H1 (cell line): ENCODE measurements around the gene AGRN. TPM values are rescaled to one million over a fixed set of nuclear protein-coding genes. Genes with fewer than 3 reads are reported as not detected.

Source experiments
- CTCF ChIA-PET: fragments of 300-600 bp; sonication (Branson Sonifier 250); formaldehyde crosslinking; loops from one replicate; lab custom pipeline; 2021; ENCODE audit not compliant: partially characterized antibody; lab: Charles Lee
- POLR2A ChIA-PET: fragments of 300-600 bp; sonication (Branson Sonifier 250); formaldehyde crosslinking; loops from one replicate; lab custom pipeline; 2021; ENCODE audit warnings: inconsistent platforms; ENCODE audit not compliant: partially characterized antibody; lab: Charles Lee
- DNase-seq, 2 experiments: peaks; one replicate each; pipeline versions ENCODE4 v3.0.0 to v3.0.0-alpha.2; 2010 to 2022; ENCODE audit warnings: low spot score in 2 of 2, low read depth in 1 of 2, mixed read lengths in 1 of 2
- FAIRE-seq: peaks from 2 replicates; lab custom pipeline; 2011; peaks lifted over from hg19 to GRCh38; lab: Jason Lieb, UNC
- H2AFZ ChIP-seq: 2 replicates; pipeline ENCODE4 v1.8.1; 2012; ENCODE audit warnings: low read length, inconsistent platforms
- H2AK5ac ChIP-seq: 2 replicates; pipeline ENCODE4 v1.6.1; 2013; ENCODE audit warnings: low read depth, low read length
- H2BK120ac ChIP-seq: replicated peaks from 2 replicates; pipeline ENCODE3; 2013; ENCODE audit warnings: low read depth, low read length, inconsistent platforms
- H2BK12ac ChIP-seq: 2 replicates; pipeline ENCODE4 v1.6.1; 2013; ENCODE audit warnings: low read depth, low read length
- H2BK15ac ChIP-seq: 2 replicates; pipeline ENCODE4 v1.6.1; 2013; ENCODE audit warnings: low read length
- H2BK20ac ChIP-seq: 2 replicates; pipeline ENCODE4 v1.6.1; 2013; ENCODE audit warnings: low read length
- H2BK5ac ChIP-seq: 2 replicates; pipeline ENCODE4 v1.6.1; 2013; ENCODE audit warnings: low read depth, low read length
- H3K14ac ChIP-seq: 2 replicates; pipeline ENCODE4 v1.6.1; 2013; ENCODE audit warnings: inconsistent platforms; ENCODE audit not compliant: insufficient read length
- H3K18ac ChIP-seq: 2 replicates; pipeline ENCODE4 v1.6.1; 2013; ENCODE audit warnings: low read length; ENCODE audit errors: extremely low read depth
- H3K23ac ChIP-seq: 2 replicates; pipeline ENCODE4 v1.6.1; 2013; ENCODE audit warnings: inconsistent platforms; ENCODE audit not compliant: insufficient read length
- H3K23me2 ChIP-seq: 2 replicates; pipeline ENCODE4 v1.6.1; 2013; ENCODE audit warnings: low read depth, low read length
- H3K27ac ChIP-seq: 2 replicates; pipeline ENCODE4 v1.6.1; 2011; ENCODE audit warnings: low read depth, low read length, inconsistent platforms
- H3K27me3 ChIP-seq, 4 experiments: replicated peaks in 1 of 4; 1 replicate in 1 of 4; 2 replicates in 3 of 4; pipeline versions ENCODE4 v1.6.1 to v1.8.1; 2011 to 2013; ENCODE audit warnings: low read length in 3 of 4, mild to moderate bottlenecking in 3 of 4, inconsistent platforms in 2 of 4, mixed read lengths in 2 of 4, moderate library complexity in 1 of 4; ENCODE audit not compliant: control insufficient read depth in 3 of 4, insufficient read depth in 3 of 4; ENCODE audit errors: extremely low read depth in 1 of 4
- H3K36me3 ChIP-seq, 4 experiments: 2 replicates each; pipeline versions ENCODE4 v1.6.1 to v1.8.1; 2011 to 2013; ENCODE audit warnings: mild to moderate bottlenecking in 4 of 4, low read length in 3 of 4, moderate library complexity in 2 of 4, control low read depth in 1 of 4, inconsistent platforms in 1 of 4; ENCODE audit not compliant: insufficient read depth in 4 of 4, control insufficient read depth in 2 of 4
- H3K4ac ChIP-seq: replicated peaks from 2 replicates; pipeline ENCODE3; 2013; ENCODE audit warnings: low read length, low read depth, mixed read lengths, inconsistent platforms; ENCODE audit not compliant: insufficient read length
- H3K4me1 ChIP-seq, 4 experiments: replicated peaks in 1 of 4; 1 replicate in 1 of 4; 2 replicates in 3 of 4; pipeline versions ENCODE4 v1.6.1 to v1.8.1; 2011 to 2013; ENCODE audit warnings: low read length in 3 of 4, inconsistent platforms in 2 of 4, mixed read lengths in 1 of 4; ENCODE audit not compliant: insufficient read depth in 4 of 4, control insufficient read depth in 3 of 4
- H3K4me2 ChIP-seq, 2 experiments: 2 replicates each; pipeline versions ENCODE4 v1.6.1 to v1.8.1; 2011 to 2013; ENCODE audit warnings: low read depth in 2 of 2, low read length in 2 of 2, control low read depth in 1 of 2, inconsistent platforms in 1 of 2, mild to moderate bottlenecking in 1 of 2; ENCODE audit not compliant: insufficient read depth in 1 of 2
- H3K4me3 ChIP-seq, 4 experiments: fragments of 200-600, 300-600 bp in 1 of 4; sonication (generic), shearing (Covaris generic), sonication (Bioruptor Twin) in 1 of 4; 2 replicates each; pipeline versions ENCODE4 v1.5.1 to v1.8.1; 2011 to 2016; ENCODE audit warnings: low read length in 4 of 4, low read depth in 3 of 4, control low read depth in 2 of 4, inconsistent platforms in 2 of 4, mild to moderate bottlenecking in 2 of 4, mixed read lengths in 1 of 4, moderate library complexity in 1 of 4; ENCODE audit not compliant: insufficient read depth in 2 of 4; ENCODE audit errors: extremely low read depth in 1 of 4
- H3K56ac ChIP-seq: replicated peaks from 2 replicates; pipeline ENCODE3; 2013; ENCODE audit warnings: low read depth, mild to moderate bottlenecking, mixed read lengths, low read length, inconsistent platforms; ENCODE audit not compliant: insufficient read length
- H3K79me1 ChIP-seq: 2 replicates; pipeline ENCODE4 v1.6.1; 2013; ENCODE audit warnings: low read depth, low read length, control low read depth
- H3K79me2 ChIP-seq, 2 experiments: 2 replicates each; pipeline versions ENCODE4 v1.6.1 to v1.8.1; 2012 to 2013; ENCODE audit warnings: low read length in 2 of 2, mild to moderate bottlenecking in 2 of 2, inconsistent platforms in 1 of 2; ENCODE audit not compliant: insufficient read depth in 2 of 2, control insufficient read depth in 1 of 2
- H3K9ac ChIP-seq, 4 experiments: replicated peaks in 1 of 4; 1 replicate in 1 of 4; 2 replicates in 3 of 4; pipeline versions ENCODE4 v1.6.1 to v1.8.1; 2011 to 2013; ENCODE audit warnings: low read depth in 3 of 4, low read length in 3 of 4, control low read depth in 2 of 4, mild to moderate bottlenecking in 2 of 4, moderate library complexity in 2 of 4, inconsistent platforms in 1 of 4; ENCODE audit errors: extremely low read depth in 1 of 4
- H3K9me3 ChIP-seq, 2 experiments: 2 replicates each; pipeline versions ENCODE4 v1.6.1 to v1.8.1; 2012 to 2013; ENCODE audit warnings: mild to moderate bottlenecking in 2 of 2, moderate library complexity in 2 of 2, control low read depth in 1 of 2, inconsistent platforms in 1 of 2, low read depth in 1 of 2, low read length in 1 of 2, mixed read lengths in 1 of 2; ENCODE audit not compliant: insufficient read depth in 2 of 2
- H4K20me1 ChIP-seq, 2 experiments: replicated peaks in 1 of 2; 2 replicates each; pipeline versions ENCODE3 to v1.8.1; 2011 to 2013; ENCODE audit warnings: inconsistent platforms in 2 of 2, low read length in 2 of 2, mild to moderate bottlenecking in 1 of 2; ENCODE audit not compliant: insufficient read depth in 2 of 2, control insufficient read depth in 1 of 2
- H4K5ac ChIP-seq: 2 replicates; pipeline ENCODE4 v1.6.1; 2013; ENCODE audit warnings: low read length, low read depth, mixed read lengths, inconsistent platforms; ENCODE audit not compliant: insufficient read length
- H4K8ac ChIP-seq: 2 replicates; pipeline ENCODE4 v1.8.0; 2013; ENCODE audit warnings: mild to moderate bottlenecking, moderate library complexity, low read length, inconsistent platforms; ENCODE audit not compliant: insufficient read depth; ENCODE audit errors: extremely low read depth
- H4K91ac ChIP-seq: replicated peaks from 2 replicates; pipeline ENCODE3; 2013; ENCODE audit warnings: low read length, mixed read lengths, inconsistent platforms; ENCODE audit not compliant: insufficient read length
- HDAC6 ChIP-seq: IDR thresholded peaks from one replicate; pipeline ENCODE4 v1.7.1; 2012; ENCODE audit warnings: low read depth, mild to moderate bottlenecking, inconsistent platforms, low read length, moderate library complexity
- JUND ChIP-seq: IDR thresholded peaks from 2 replicates; pipeline ENCODE4 v1.6.1; 2011; ENCODE audit warnings: mild to moderate bottlenecking, improper control_type of control experiment, low read length
- KDM1A ChIP-seq: fragments of 200-600, 300-600 bp; sonication (generic); IDR thresholded peaks from 2 replicates; pipeline ENCODE4 v1.7.1; 2016; ENCODE audit warnings: mild to moderate bottlenecking, low read length, borderline replicate concordance
- RAD21 ChIP-seq, 2 experiments: IDR thresholded peaks in 1 of 2; conservative IDR thresholded peaks in 1 of 2; 2 replicates each; pipeline ENCODE4 v1.6.1; 2011; ENCODE audit warnings: low read depth in 2 of 2, low read length in 2 of 2, improper control_type of control experiment in 1 of 2, inconsistent platforms in 1 of 2, mild to moderate bottlenecking in 1 of 2, moderate library complexity in 1 of 2
- RXRA ChIP-seq: IDR thresholded peaks from 2 replicates; pipeline ENCODE4 v1.6.1; 2011; ENCODE audit warnings: low read depth, mild to moderate bottlenecking, low read length, moderate library complexity; ENCODE audit not compliant: insufficient read depth
- WGBS, 2 experiments: shearing (Covaris generic) in 1 of 2; methylation state at CpG; one replicate each; pipeline versions ENCODE4 v1.1.6 to v1.1.7; 2013 to 2015; ENCODE audit warnings: low lambda C conversion rate in 2 of 2, mixed read lengths in 2 of 2, inconsistent platforms in 1 of 2, low coverage in 1 of 2, missing lambda C conversion rate in 1 of 2; ENCODE audit not compliant: insufficient replicate concordance in 2 of 2, insufficient coverage in 1 of 2, insufficient read length in 1 of 2; ENCODE audit errors: extremely low coverage in 1 of 2, missing lambda C conversion rate in 1 of 2; 5-methylcytosine and 5-hydroxymethylcytosine counted together
- polyA plus RNA-seq, 7 experiments: library from polyadenylated mRNA; depleted of rRNA in 3 of 7; stranded (reverse) in 5 of 7; unstranded in 2 of 7; fragments of >200 nt in 5 of 7; fragments of 200-250 nt in 2 of 7; gene quantifications; 1 replicate in 5 of 7; 2 replicates in 1 of 7; 4 replicates in 1 of 7; pipeline versions ENCODE4 v1.2.1 to v1.2.3, GENCODE V29; 2011 to 2013; ENCODE audit warnings: missing spikeins in 2 of 7, mixed read lengths in 2 of 7
- total RNA-seq: library from RNA; stranded (reverse); fragmentation: NEBNext Ultra II Directional; extraction: Animal tissue kit (Norgen Biotek cat#: 25700); gene quantifications from 2 replicates; pipeline ENCODE4 v1.2.1, GENCODE V29; 2021
- TF ChIP-seq, protein P1 (sequence below): IDR thresholded peaks from 2 replicates; pipeline ENCODE4 v1.6.1; 2012; ENCODE audit warnings: inconsistent platforms

The AGRN gene
- total and polyA plus RNA-seq, 2 of the 8 experiments (the other 6 are each of a cell fraction or from before 2014, with no cell fraction given) = 52.3 to 155 TPM

DNA sequence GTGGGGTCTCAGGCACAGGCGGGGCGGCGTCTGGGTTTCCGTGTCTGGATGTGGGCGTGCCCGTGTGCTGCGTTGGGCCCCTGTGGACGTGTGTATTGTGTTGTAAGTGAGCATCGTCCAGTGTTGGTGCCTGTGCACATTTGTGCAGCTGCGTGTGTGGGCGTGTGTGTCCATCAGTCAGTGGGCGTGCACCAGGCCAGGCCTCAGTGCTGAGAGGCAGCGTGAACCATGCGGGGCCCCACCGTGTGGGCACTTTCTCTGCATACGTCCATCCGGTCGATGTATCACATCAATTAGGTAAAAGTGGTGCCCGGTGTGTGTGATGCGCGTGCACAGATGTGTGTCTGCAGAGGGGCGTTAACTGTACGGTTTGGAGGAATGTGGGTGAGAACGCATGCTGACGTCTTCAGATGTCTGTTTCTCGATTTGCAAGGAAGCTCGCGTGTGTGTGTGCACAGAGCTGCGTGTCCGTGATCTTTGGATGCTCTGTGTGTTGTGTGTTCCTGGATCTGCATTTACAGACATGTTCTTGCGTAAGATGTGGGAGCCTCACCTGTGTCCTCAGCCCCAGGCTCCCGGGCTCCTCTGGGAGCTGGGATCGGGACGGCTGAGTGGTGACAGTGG, 24.6 kb downstream of the AGRN start:
- Histone ChIP-seq H3K27me3 (peaks cover 0 to 9% (median 6%) of the 10 kb centered on the region in 4 experiments; a peak in 5 of 7 replicates), H2BK12ac (no peak overlapping the region), H3K9me3 (no peaks in the 10 kb centered on the region), H3K9ac (no peak overlapping the region), H4K91ac (no peak overlapping the region), H3K14ac (no peak overlapping the region), H4K5ac (no peak overlapping the region), H3K23ac (no peak overlapping the region), H3K4me2 (no peak overlapping the region), H3K4me3 (no peak overlapping the region), H3K56ac (no peak overlapping the region), H2BK20ac (no peak overlapping the region), H3K4me1 (peaks cover 0 to 10% (median 2%) of the 10 kb centered on the region in 4 experiments; a peak in 4 of 7 replicates), H3K18ac (no peak overlapping the region), H2BK15ac (no peak overlapping the region), H2BK5ac (no peak overlapping the region), H3K23me2 (peaks cover 8% of the 10 kb centered on the region; the same call in 1 of the 2 replicates), H3K79me1 (peaks cover 4% of the 10 kb centered on the region; the same call in 1 of the 2 replicates), H3K79me2 (no peaks in the 10 kb centered on the region), H3K4ac (no peak overlapping the region), H4K8ac (peak overlapping the region; percentile 25; the same call in 1 of the 2 replicates), H3K27ac (no peak overlapping the region), H4K20me1 (peaks cover 17 to 32% of the 10 kb centered on the region in 2 experiments), H3K36me3 (peaks cover 6 to 61% (median 24%) of the 10 kb centered on the region in 4 experiments), H2AK5ac (no peak overlapping the region), H2AFZ (no peak overlapping the region), H2BK120ac (no peak overlapping the region)
- FAIRE-seq (no peak), DNase-seq (no peak)
- ChIA-PET POLR2A (interaction anchor here (0.6 to 3.8 kb wide), 11 partner anchors 8 to 232 kb away, joined by 3 to 19 read pairs (median 5); partner anchors contain the start of gene ISG15), CTCF (interaction anchor here (0.6 to 2.5 kb wide), 8 partner anchors 11 to 131 kb away, joined by 3 to 11 read pairs (median 4); no protein-coding TSS in a partner anchor)
- 94% methylated on average over 33 of the region's 34 CpGs; no CpG with 5 or more reads in 1 of the 2 experiments for WGBS, 2 experiments
- TF ChIP-seq HDAC6 (no peak), RXRA (no peak), JUND (no peak), RAD21 (IDR thresholded peaks at IDR 0.05 in 1 of 2, conservative IDR thresholded peaks at IDR 0.05 in 1 of 2; ENCODE audit: low read depth in 2 of 2, low read length in 2 of 2) (no peak), KDM1A (no peak)
- TF ChIP-seq, protein P1, sequence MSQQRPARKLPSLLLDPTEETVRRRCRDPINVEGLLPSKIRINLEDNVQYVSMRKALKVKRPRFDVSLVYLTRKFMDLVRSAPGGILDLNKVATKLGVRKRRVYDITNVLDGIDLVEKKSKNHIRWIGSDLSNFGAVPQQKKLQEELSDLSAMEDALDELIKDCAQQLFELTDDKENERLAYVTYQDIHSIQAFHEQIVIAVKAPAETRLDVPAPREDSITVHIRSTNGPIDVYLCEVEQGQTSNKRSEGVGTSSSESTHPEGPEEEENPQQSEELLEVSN = no peak
